Stimulated activated naive CD8-positive, alpha-beta T cell treated with anti-CD3 and anti-CD28 coated beads, Interleukin-15, Interleukin-2, amounts not matched to agents 100 U/mL and 50 U/mL, for 24 hours (primary cell): ENCODE data around the gene BRAP.
A peak's percentile ranks its signal among the peaks of the same experiment; 100 is the strongest.
"Not testable (repeated sequence)": the region's sequence is repeated elsewhere in the genome, so short reads cannot be mapped to it uniquely, and the experiment has no call there.

ENCODE experiments used
- ATAC-seq: fragments of 150-1000 bp; cut with Tn5 transposase; one replicate; pipeline ENCODE4 v1.10.0; 2021
- DNase-seq: peaks from one replicate; pipeline ENCODE4 v3.0.0; 2021

The BRAP gene

GRCh38 chr12:111685811-111686573 is at the start of gene BRAP, which contains the start of gene ACAD10:
TSS of gene BRAP (minus strand) at chr12:111685956. CDS start at chr12:111685792, 164 bp downstream.
TSS of gene ACAD10 (plus strand) at chr12:111686053. CDS start at chr12:111692710, 6,657 bp downstream.
- DNase-seq (peak; percentile 96), ATAC-seq (peak; percentile 95)

GRCh38 chr12:111733340-111733915 is 47.7 kb upstream of the BRAP start:
- DNase-seq (no peak), ATAC-seq (no peak)

DNA sequence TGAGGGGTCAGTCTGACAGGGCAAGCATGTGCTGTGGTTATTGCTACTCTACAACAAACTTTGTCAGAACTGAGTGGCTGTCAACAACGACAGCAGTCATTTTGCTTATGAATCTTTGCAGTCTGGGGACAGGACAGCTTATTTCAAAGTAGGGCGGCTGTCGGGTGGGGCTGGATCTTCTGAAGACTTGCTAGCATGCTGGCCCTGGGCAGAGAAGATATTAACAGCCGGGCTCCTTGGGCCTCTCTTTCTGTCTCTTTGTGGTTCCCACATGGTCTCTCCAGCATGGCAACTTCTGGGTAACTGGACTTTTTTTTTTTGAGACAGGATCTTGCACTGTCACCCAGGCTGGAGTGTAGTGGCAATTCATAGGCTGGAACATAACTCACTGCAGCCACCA is 47.0 kb upstream of the BRAP start:
- no peak for ATAC-seq
- no peak for DNase-seq

DNA sequence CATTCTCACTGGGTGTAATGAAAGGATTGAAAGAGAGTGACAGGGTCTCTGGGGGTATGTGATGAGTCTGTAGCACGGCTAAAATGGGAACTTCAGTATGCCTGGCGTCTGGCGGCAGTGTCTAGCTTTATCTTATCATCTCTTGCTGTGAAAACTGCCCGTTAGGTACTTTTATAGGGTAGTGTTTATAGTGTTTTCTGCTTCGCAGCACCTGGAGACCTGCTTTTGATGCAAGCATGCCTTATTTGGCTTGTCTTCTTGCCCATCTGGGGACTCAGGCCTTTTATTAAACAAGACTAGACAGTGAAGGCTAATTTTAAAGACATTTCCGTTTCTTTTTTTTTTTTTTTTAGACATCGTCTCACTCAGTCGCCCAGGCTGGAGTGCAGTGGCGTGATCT is 44.7 kb upstream of the BRAP start:
- ATAC-seq, result no peak

DNA sequence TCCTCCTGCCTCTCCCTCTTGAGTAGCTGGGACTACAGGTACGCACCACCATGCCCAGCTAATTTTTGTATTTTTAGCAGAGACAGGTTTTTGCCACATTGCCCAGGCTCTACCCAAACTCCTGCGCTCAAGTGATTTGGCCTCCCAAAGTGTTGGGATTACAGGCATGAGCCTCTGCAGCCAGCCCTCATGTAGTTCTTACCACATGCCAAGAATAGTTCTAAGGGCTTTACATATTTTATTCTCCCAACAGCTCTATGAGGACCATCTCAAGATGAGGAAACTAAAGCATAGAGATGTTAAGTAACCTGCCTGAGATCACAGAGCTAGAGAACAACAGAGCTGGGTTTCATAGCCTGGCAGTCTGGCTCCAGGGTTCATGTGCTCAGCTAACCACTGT is 43.0 kb upstream of the BRAP start:
- ATAC-seq (no peak), DNase-seq (no peak)

More for the DNA sequence above, 44.7 kb upstream of the BRAP start:
- no peak for DNase-seq

DNA sequence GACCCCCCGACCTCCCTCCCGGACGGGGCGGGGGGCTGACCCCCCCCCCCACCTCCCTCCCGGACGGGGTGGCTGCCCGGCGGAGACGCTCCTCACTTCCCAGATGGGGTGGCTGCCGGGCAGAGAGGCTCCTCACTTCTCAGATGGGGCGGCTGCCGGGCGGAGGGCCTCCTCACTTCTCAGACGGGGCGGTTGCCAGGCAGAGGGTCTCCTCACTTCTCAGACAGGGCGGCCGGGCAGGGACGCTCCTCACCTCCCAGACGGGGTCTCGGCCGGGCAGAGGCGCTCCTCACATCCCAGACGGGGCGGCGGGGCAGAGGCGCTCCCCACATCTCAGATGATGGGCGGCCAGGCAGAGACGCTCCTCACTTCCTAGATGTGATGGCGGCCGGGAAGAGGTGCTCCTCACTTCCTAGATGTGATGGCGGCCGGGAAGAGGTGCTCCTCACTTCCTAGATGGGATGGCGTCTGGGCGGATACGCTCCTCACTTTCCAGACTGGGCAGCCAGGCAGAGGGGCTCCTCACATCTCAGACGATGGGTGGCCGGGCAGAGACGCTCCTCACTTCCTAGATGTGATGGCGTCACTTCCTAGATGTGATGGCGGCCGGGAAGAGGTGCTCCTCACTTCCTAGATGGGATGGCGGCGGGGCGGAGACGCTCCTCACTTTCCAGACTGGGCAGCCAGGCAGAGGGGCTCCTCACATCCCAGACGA is 38.0 kb upstream of the BRAP start:
- DNase-seq, ATAC-seq: not testable (repeated sequence)

- DNase-seq (no peak), ATAC-seq (no peak)
Measured at GRCh38 chr12:111720457-111720856, 34.7 kb upstream of the BRAP start.

GRCh38 chr12:111719316-111719715 is 33.6 kb upstream of the BRAP start:
- not testable (repeated sequence) for ATAC-seq, DNase-seq

DNA sequence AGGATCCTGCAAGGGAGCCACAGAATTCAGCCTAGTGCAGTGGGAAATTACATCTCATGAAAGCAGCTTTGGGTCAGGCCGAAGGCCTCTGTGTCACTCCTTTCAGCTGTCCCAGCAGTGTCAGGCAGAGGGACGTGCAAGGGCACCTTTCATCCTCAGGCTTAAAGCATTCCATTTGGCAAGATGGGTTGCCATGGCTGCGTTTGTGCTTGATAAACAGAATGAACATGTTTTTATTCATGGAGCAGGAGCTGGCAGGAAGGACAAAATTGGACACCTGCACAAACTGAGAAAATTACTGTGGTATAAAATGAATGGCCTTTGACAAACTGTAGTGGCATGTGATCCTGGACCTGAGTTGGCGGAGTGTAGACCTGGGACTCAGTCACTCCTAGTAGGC is 29.5 kb upstream of the BRAP start:
- DNase-seq (no peak), ATAC-seq (no peak)

DNA sequence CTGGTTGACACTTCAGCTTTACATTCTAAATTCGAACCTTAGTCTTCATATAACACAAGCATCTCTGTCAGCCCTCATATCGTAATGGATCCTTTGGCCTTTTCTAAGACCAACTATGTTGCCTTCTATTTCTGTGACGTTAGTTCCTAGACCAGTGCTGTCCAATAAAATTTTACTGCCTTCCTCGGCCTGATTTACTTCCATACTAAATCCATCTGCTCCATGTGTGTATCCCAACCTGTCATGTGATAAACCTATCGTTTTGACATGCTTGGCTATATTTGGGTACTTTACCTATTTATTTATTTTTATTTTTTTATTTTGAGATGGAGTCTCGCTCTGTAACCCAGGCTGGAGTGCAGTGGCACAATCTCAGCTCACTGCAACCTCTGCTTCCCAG is 20.4 kb upstream of the BRAP start:
- ATAC-seq (no peak), DNase-seq (no peak)

DNA sequence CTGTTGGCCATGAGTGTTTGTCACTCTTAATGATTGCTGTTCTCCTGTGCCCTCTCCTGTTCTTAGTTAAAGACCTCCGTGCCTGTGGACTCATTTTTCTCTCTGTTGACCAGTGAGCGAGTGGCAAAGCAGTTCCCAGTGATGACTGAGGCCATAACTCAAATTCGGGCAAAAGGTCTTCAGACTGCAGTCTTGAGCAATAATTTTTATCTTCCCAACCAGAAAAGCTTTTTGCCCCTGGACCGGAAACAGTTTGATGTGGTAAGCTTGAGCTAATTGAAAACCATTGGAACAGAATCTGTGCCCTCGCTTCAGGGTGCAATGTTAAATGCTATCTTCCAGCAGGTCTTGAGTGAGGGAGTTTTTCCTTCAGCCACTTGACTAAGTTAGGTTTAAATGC is 19.9 kb upstream of the BRAP start:
- DNase-seq, result no peak
- no peak for ATAC-seq

- DNase-seq (no peak), ATAC-seq (no peak)
Measured at GRCh38 chr12:111699962-111700361, 14.2 kb upstream of the BRAP start.

DNA sequence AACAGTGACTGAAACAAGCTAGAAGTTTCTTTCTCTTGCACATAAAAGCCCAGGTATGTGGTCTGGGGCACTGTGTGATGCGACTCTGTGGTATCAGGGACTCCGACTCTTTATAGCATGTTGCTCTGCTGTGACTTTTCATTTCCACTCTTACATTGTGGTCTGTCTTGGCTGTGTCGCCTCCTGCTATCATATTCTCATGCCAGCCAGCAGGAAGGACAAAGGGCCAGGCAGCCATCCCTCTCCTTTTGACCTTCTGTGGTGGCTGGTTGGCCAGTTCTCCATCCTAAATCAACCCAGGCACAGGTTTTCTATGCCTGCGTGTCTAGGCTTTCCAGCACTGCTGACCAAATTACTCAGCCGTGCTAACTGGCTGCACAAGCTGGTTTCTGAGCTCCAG is 8.1 kb upstream of the BRAP start:
- no peak for ATAC-seq
- DNase-seq, result no peak

- DNase-seq (no peak), ATAC-seq (no peak)
Measured at GRCh38 chr12:111692575-111693210, 6.9 kb upstream of the BRAP start.

DNA sequence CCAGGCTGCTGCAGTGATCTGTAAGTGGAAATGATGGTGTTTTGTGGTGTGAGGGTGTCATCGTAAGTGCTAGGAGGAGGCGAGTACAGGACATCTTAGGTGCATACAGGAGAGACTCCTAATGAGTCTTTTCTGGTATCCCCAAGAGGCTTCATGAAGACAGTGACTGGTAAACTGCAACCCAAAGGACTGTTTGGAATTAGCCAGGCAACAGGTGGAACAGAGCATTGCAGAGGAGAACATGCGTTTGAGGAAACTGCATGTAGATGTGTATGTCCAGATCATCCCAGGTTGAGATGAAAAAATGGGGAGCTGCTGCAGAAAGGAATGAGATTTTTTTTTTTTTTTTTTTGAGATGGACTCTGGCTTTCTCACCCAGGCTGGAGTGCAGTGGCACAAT is 5.5 kb upstream of the BRAP start:
- no peak for DNase-seq
- ATAC-seq, result no peak

DNA sequence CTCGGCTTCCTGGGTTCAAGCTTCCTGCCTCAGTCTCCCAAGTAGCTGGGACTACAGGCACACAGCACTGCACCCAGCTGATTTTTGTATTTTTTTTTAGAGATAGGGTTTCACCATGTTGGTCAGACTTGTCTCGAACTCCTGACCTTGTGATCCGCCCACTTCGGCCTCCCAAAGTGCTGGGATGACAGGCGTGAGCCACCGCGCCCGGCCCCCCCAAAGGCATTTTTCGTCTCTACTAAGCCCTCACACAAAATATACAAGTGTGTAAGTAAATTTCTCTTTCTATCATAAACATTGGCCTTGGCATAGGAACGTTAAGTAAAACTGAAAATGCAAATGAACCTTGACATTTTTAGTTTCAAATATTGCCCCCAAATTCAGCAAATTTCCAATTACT is 2.2 kb upstream of the BRAP start:
- ATAC-seq (no peak), DNase-seq (no peak)

- DNase-seq, result peak; percentile 7
- no peak for ATAC-seq
Measured at GRCh38 chr12:111687255-111687654, 1.5 kb upstream of the BRAP start.

DNA sequence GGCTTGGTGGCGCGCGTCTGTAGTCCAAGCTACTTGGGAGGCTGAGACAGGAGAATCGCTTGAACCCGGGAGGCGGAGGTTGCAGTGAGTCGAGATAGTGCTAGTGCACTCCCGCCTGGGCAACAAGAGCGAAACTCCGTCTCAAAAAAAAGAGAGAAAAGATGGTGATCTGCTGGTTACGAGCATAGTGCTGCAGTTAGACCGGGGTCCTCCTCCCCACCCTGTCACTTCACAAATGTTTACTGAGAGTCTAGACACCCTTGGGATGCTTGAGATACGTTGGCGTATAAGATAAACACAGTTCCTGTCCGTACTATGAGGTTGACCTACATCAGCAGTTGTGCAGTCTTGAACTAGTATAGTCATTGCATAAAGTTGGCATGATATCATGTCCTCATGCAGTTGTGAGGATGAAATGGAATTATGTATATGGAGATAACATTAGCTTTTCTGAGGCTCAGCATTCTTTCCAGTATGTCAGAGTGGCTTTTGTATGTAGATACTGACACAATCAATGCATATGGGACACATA is 884 bp upstream of the BRAP start:
- no peak for ATAC-seq
- no peak for DNase-seq

DNA sequence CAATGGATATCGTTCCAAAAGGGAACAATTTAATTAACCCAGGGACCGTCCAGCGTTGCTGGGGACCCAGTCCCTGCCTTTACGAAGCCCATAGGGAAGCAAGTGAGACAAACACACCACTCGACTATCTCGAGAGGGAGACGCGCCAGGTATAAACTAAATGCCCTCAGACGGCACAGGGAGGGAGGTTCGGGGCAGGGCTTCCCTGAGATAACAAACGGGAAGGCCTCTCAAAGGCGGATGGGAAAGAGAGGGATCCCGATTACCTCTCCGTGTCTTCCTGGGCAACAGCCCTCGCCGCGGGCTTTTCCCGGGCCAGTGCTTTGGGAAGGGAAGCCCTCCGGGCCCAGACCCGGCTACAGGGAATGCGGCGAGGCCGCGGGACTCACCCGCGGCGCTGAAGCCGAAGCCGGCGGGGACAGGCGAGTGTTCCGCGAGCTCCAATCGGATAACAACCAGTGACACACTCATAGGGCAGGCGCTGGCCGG is 390 bp downstream of the BRAP start:
- DNase-seq (no peak), ATAC-seq (no peak)

DNA sequence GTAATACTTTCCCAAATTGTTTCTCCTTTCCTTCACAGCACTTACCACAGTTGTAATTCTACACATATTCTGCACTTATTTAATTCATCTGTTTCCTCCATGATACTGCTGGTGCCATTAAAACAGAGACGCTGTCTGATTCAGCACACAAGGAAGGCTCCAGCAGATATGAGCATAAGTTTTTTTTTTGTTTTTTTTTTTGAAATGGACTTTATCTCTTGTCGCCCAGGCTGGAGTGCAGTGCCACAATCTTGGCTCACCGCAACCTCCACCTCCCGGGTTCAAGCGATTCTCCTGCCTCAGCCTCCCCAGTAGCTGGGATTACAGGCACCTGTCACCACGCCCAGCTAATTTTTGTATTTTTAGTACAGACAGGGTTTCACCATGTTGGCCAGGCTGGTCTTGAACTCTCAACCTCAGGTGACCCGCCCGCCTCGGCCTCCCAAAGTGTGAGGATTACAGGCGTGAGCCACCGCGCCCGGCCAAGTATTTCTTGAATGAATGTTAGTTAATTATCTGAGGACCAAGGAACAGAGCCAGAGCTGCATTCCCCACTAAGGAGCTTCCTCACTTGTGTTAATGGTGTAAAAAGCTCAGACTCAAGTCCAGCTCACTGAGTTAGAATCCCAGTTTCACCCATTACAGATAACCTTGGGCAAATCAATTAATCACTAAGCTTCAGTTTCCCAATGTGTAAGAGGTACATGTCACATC is 1.1 kb downstream of the BRAP start:
- not testable (repeated sequence) for ATAC-seq
- peak; percentile 8 for DNase-seq

DNA sequence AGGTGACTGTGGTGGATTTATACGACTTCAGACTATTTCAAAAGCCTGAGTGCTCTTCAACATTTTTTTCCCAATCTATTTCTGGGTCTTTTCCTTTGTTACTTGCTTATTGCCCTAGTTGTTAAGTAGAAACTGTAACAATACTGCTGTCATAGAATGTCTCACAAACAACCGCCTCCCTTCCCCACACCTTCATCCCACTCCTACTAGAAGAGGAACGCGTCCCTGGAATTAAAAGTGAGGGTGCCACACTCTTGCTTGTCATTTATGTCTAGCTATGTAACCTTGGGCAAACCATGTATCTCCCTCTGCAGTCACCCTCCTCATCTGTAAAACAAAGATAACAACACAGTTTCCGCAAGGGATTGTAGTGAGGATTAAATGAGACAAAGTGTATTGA is 8.6 kb downstream of the BRAP start:
- DNase-seq (no peak), ATAC-seq (no peak)

DNA sequence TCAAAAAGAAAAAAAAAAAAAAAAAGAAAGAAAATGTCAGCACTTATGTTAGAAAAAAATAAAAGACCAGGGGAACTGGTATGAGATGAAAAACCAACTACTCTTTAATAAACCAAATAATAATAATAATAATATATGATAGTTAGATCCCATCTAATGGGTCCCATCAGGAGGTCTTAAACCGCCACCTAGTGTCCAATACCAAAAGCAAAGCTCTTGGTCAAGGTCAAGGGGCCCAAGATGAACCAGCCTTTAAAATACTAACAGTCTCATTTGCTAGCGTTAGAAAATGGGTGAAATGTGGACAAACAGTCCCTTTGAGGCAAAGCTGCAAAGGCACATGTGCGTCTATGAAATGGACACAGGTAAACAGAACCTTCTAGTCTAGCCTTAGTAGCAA is 12.3 kb downstream of the BRAP start:
- DNase-seq, result no peak

More for the DNA sequence above, 12.3 kb downstream of the BRAP start:
- no peak for ATAC-seq
